Thoracic aorta (tissue), 2 donors: ENCODE results near the gene NANS. TPM values are rescaled to one million over a fixed set of nuclear protein-coding genes. Genes with fewer than 3 reads are reported as not detected.
"Not testable (repeated sequence)": the region's sequence is repeated elsewhere in the genome, so short reads cannot be mapped to it uniquely, and the experiment has no call there.

Experiments used
- ATAC-seq: fragments of 150-250 bp; one replicate; pipeline ENCODE4 v1.8.0; 2017; ENCODE audit warnings: low read depth; ENCODE audit not compliant: insufficient number of reproducible peaks, low FRiP score
- DNase-seq: peaks from one replicate; pipeline ENCODE4 v3.0.0-alpha.2; 2020; ENCODE audit warnings: low spot score
- H3K27ac ChIP-seq, 2 donors: fragments of 200-600 bp; sonication (generic); 1 replicate in 1 of 2; 2 replicates in 1 of 2; pipeline ENCODE4 v1.5.1; 2016; ENCODE audit warnings: mild to moderate bottlenecking in 2 of 2, moderate library complexity in 2 of 2
- H3K27me3 ChIP-seq: fragments of 200-600 bp; sonication (generic); replicated peaks from 2 replicates; pipeline ENCODE4 v1.6.0; 2016; ENCODE audit warnings: mild to moderate bottlenecking; ENCODE audit not compliant: insufficient read depth
- H3K36me3 ChIP-seq: fragments of 200-600 bp; sonication (generic); one replicate; pipeline ENCODE4 v1.5.1; 2016
- H3K4me1 ChIP-seq, 2 donors: fragments of 200-600 bp; sonication (generic); 1 replicate in 1 of 2; 2 replicates in 1 of 2; pipeline versions ENCODE4 v1.5.1 to v1.6.0; 2016; ENCODE audit warnings: low read depth in 2 of 2, mild to moderate bottlenecking in 1 of 2; ENCODE audit not compliant: control insufficient read depth in 1 of 2
- H3K4me3 ChIP-seq: fragments of 200-600 bp; sonication (generic); 2 replicates; pipeline ENCODE4 v1.5.1; 2016; ENCODE audit warnings: mild to moderate bottlenecking
- H3K9me3 ChIP-seq: fragments of 200-600 bp; sonication (generic); 2 replicates; pipeline ENCODE4 v1.5.1; 2016
- total RNA-seq, 2 donors: library from RNA; depleted of rRNA; stranded (reverse); fragments of >200 nt; gene quantifications; one replicate each; pipeline versions ENCODE4 v1.1.0 to v1.2.3, GENCODE V29; 2016
- TF ChIP-seq, protein P1 (sequence below): fragments of 200-600 bp; sonication (generic); IDR thresholded peaks from one replicate; pipeline ENCODE4 v1.5.1; 2019; ENCODE audit warnings: antibody characterized with exemption

Gene NANS
- total RNA-seq, 2 donors from 2014 or later = 60.9 to 73.1 TPM

DNA sequence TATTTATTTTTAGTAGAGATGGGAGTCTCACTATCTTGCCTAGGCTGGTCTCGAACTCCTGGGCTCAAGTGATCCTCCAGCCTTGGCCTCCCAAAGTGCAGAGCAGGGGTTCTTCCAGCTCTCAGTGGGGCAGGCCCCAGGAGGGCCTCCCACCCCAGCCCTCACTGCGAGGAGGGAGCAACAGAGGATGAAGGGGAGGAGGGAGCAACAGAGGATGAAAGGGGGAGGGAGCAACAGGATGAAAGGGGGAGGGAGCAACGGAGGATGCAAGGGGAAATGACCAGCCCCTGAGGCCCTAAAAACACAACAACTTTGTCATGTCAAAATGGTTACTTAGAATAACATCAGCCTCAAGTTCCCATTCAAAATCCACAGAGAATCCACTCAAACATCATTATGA lies 52.5 kb downstream of the NANS start:
- no peak overlapping the region for H3K4me3 ChIP-seq

DNA sequence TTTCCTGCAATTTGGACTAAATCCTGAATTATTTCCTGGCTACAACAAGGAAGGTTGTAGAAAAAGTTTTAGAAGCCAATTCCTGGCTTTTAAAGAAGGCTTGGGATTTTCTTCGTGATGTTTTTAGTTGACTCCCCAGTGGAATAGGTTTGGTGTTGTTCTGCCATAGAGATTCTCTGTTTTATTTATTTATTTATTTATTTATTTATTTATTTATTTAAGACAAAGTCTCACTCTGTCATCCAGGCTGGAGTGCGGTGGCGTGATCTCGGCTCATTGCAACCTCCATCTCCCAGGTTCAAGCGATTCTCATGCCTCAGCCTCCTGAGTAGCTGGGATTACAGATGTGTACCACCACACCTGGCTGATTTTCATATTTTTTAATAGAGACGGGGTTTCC lies 60.6 kb downstream of the NANS start:
- H3K4me1 ChIP-seq, H3K4me3 ChIP-seq, H3K27ac ChIP-seq, DNase-seq, H3K27me3 ChIP-seq, ATAC-seq, H3K9me3 ChIP-seq, H3K36me3 ChIP-seq: not testable (repeated sequence)

More for the DNA sequence above, 52.5 kb downstream of the NANS start:
- no peak for ATAC-seq
- TF ChIP-seq, protein P1, sequence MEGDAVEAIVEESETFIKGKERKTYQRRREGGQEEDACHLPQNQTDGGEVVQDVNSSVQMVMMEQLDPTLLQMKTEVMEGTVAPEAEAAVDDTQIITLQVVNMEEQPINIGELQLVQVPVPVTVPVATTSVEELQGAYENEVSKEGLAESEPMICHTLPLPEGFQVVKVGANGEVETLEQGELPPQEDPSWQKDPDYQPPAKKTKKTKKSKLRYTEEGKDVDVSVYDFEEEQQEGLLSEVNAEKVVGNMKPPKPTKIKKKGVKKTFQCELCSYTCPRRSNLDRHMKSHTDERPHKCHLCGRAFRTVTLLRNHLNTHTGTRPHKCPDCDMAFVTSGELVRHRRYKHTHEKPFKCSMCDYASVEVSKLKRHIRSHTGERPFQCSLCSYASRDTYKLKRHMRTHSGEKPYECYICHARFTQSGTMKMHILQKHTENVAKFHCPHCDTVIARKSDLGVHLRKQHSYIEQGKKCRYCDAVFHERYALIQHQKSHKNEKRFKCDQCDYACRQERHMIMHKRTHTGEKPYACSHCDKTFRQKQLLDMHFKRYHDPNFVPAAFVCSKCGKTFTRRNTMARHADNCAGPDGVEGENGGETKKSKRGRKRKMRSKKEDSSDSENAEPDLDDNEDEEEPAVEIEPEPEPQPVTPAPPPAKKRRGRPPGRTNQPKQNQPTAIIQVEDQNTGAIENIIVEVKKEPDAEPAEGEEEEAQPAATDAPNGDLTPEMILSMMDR = no peak
- no peak for DNase-seq
- H3K27me3 ChIP-seq = no peaks in the 10 kb centered on the region
- no peaks in the 10 kb centered on the region for H3K36me3 ChIP-seq
- H3K9me3 ChIP-seq = no peaks in the 10 kb centered on the region
- no peaks in the 10 kb centered on the region for H3K4me1 ChIP-seq
- H3K27ac ChIP-seq = peak overlapping the region in 1 of 2 donors; percentile 35

DNA sequence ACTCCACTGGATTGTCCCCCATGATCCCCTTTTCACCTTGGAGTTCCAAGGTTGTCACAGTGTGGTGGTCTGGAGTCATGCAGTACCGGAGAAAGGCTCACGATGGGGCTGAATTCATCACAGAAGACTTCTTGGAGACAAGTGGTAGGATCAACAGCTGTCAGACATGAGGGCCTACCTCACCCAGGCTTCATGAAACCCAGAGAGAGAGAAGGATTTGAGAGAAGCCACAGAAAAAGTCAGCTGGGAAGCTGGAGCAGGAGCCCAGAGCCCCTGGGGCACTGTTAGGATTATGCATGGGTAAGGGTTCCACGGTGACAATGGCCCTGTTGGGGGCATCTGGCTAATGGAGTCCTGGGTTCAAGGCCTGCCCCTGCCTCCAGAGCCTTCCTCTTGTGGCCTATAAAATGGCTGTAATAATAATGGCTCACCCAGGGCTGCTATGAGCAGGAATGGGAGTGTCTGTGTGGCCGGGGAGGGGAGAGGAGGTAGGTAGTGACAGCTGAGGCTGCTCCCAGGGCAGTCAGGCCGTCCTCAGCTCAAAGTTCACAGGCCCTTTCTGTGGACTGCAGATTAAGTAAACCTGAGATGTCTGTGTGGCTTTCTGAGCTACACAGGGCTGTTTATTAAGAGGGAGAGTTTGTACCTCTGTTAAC lies 61.6 kb downstream of the NANS start:
- Histone ChIP-seq H3K4me3 (peak overlapping the region; percentile 79), H3K27ac (no peak overlapping the region), H3K9me3 (no peaks in the 10 kb centered on the region), H3K27me3 (no peaks in the 10 kb centered on the region), H3K36me3 (no peaks in the 10 kb centered on the region), H3K4me1 (no peaks in the 10 kb centered on the region)
- TF ChIP-seq, protein P1 = no peak
- ATAC-seq = no peak
- no peak for DNase-seq

DNA sequence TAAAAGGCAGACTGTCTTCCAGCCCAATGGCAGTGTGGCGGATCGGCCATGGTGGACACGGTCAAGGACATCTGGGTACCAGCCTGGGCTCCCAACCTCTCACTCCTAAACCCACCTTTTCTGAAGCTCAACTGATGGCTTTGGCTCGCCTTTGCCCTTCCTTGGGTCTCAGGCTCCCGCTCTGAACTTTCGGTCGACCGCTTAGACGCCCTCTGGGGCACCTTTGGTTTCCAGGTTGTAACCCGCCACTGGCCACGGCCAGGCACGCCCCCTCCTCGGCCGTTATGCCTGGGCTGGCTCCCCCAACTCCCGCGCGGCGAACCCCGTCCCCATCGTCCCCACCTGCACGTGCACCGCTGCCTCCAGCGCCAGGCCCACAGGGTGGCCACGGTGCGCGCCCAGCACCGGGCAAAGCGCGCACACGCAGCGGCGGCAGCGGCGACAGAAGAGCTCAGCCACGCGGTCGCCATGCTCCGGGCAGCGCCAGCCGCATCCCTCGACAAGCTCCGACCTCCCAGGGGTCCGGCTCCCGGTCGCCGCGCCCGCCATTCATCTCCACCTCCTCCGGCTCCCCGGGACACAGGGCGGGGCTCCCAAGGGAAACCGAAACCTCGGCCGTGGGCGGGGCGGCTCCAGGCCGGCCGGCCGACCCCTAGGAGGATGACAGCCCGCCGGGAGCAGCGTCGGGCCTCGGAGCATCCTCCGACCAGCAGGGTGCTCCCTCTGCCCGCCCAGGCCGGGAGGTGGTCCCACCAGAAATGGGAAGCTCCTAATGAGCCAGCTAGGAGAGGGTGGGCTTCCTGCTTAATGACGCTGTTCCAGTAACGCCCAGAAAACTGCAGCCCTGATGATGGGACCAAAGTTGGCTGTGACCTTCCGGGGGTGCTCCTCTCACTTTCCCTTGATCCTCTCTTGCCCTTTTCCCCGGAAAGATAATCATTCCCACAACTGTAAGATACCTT lies 62.4 kb downstream of the NANS start, which contains the start of gene TRIM14:
TRIM14 (minus strand) TSS at position 583 of the 962 bp plus-strand sequence; CDS start at position 549, 34 bp downstream.
- peak within 1 kb of the TSS in 1 of 2 donors; percentile 16 for H3K27ac ChIP-seq
- TF ChIP-seq, protein P1 = no peak
- H3K27me3 ChIP-seq = no peaks in the 10 kb centered on the region
- DNase-seq (no peak), ATAC-seq (no peak)
- H3K4me3 ChIP-seq = peak within 1 kb of the TSS; percentile 79
- no peaks in the 10 kb centered on the region for H3K36me3 ChIP-seq
- no peaks in the 10 kb centered on the region for H3K4me1 ChIP-seq
- H3K9me3 ChIP-seq = no peaks in the 10 kb centered on the region

DNA sequence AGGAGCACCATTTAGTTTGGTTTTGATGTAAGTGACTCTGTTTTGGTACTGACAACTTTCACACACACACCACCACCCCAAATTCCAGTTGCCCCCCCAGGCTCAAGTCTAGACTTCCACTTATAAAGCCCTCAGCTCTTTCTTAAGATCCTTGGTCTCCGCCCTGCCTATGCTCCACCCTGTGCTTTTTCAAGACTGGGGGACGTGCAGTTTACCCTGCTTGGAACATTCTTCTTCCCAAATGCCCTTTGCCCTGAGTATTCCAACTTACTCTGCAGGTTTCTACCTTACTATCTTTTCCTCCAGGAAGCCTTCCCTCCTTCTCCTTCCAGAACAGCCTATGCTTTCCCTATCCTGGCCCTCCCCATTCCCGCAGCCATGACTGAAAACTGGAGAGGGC lies 63.9 kb downstream of the NANS start:
- Histone ChIP-seq H3K4me1 (no peaks in the 10 kb centered on the region), H3K9me3 (no peaks in the 10 kb centered on the region), H3K36me3 (no peaks in the 10 kb centered on the region), H3K4me3 (no peak overlapping the region), H3K27ac (no peak overlapping the region), H3K27me3 (no peaks in the 10 kb centered on the region)
- ATAC-seq = no peak
- TF ChIP-seq, protein P1 = no peak
- no peak for DNase-seq
